ENCODE results near the gene VPS39.
"Not testable (repeated sequence)": the region's sequence is repeated elsewhere in the genome, so short reads cannot be mapped to it uniquely, and the experiment has no call there.

Gene VPS39

GRCh38 chr15:42207674-42208579 is at the start of gene VPS39:
Gene VPS39 (minus strand): TSS chr15:42208304. CDS start chr15:42208153, 151 bp downstream.
- DNase-seq = peak; percentile 87

GRCh38 chr15:42253300-42253699 is 45.2 kb upstream of the VPS39 start:
- no peak for DNase-seq

- no peak for DNase-seq
These were observed 32.7 kb upstream of the VPS39 start for GRCh38 chr15:42240823-42241222.

GRCh38 chr15:42239528-42240182 is 31.6 kb upstream of the VPS39 start:
- DNase-seq = no peak

- DNase-seq = no peak
These were observed 25.0 kb upstream of the VPS39 start for GRCh38 chr15:42233107-42233506.

GRCh38 chr15:42232606-42233005 is 24.5 kb upstream of the VPS39 start:
- no peak for DNase-seq

GRCh38 chr15:42231088-42231487 is 23.0 kb upstream of the VPS39 start:
- DNase-seq = no peak

GRCh38 chr15:42228981-42229380 is 20.9 kb upstream of the VPS39 start:
- DNase-seq = not testable (repeated sequence)

- DNase-seq = no peak
These were observed 19.9 kb upstream of the VPS39 start for GRCh38 chr15:42228036-42228435.

- DNase-seq = no peak
These were observed 18.5 kb upstream of the VPS39 start for GRCh38 chr15:42226648-42227047.

GRCh38 chr15:42220216-42220615 is 12.1 kb upstream of the VPS39 start:
- DNase-seq = no peak

- peak; percentile 71 for DNase-seq
These were observed 11.0 kb upstream of the VPS39 start for GRCh38 chr15:42218953-42219592.

- no peak for DNase-seq
These were observed 9.5 kb upstream of the VPS39 start for GRCh38 chr15:42217568-42217967.

GRCh38 chr15:42215913-42216829 is 8.1 kb upstream of the VPS39 start:
- no peak for DNase-seq

- no peak for DNase-seq
These were observed 6.5 kb upstream of the VPS39 start for GRCh38 chr15:42214600-42214999.

GRCh38 chr15:42213511-42213910 is 5.4 kb upstream of the VPS39 start:
- DNase-seq = no peak

GRCh38 chr15:42210696-42211095 is 2.6 kb upstream of the VPS39 start:
- no peak for DNase-seq

GRCh38 chr15:42206406-42206805 is 1.7 kb downstream of the VPS39 start:
- no peak for DNase-seq

GRCh38 chr15:42203891-42204290 is 4.2 kb downstream of the VPS39 start:
- DNase-seq = peak; percentile 32

GRCh38 chr15:42202653-42203052 is 5.5 kb downstream of the VPS39 start:
- DNase-seq = no peak

- DNase-seq = no peak
These were observed 6.3 kb downstream of the VPS39 start for GRCh38 chr15:42201801-42202200.

- no peak for DNase-seq
These were observed 9.0 kb downstream of the VPS39 start for GRCh38 chr15:42199126-42199525.

GRCh38 chr15:42198516-42198915 is 9.6 kb downstream of the VPS39 start:
- no peak for DNase-seq

Data from MV-4-11 (cell line).